Measurements from ENCODE around the gene PKD1.
"Not testable (repeated sequence)": the region's sequence is repeated elsewhere in the genome, so short reads cannot be mapped to it uniquely, and the experiment has no call there.

The PKD1 gene

GRCh38 chr16:2125609-2126008 lies 10.1 kb downstream of the PKD1 start:
- in situ Hi-C loops (cut with MboI; ENCODE audit: low pct_unique_long_range_greater_than_20kb, low sequenced_read_pairs, unreplicated experiment); DNase-seq (ENCODE audit: low spot score): not testable (repeated sequence)

- in situ Hi-C loops (cut with MboI; ENCODE audit: low pct_unique_long_range_greater_than_20kb, low sequenced_read_pairs, unreplicated experiment); DNase-seq (ENCODE audit: low spot score): not testable (repeated sequence)
These were observed 10.8 kb downstream of the PKD1 start for GRCh38 chr16:2124694-2125444.

GRCh38 chr16:2124377-2124693 lies 11.4 kb downstream of the PKD1 start:
- in situ Hi-C loops (cut with MboI; ENCODE audit: low pct_unique_long_range_greater_than_20kb, low sequenced_read_pairs, unreplicated experiment); DNase-seq (ENCODE audit: low spot score): not testable (repeated sequence)

- DNase-seq (ENCODE audit: low spot score); in situ Hi-C loops (cut with MboI; ENCODE audit: low pct_unique_long_range_greater_than_20kb, low sequenced_read_pairs, unreplicated experiment): not testable (repeated sequence)
These were observed 11.9 kb downstream of the PKD1 start for GRCh38 chr16:2123706-2124376.

GRCh38 chr16:2122934-2123683 lies 12.6 kb downstream of the PKD1 start:
- in situ Hi-C loops (cut with MboI; ENCODE audit: low pct_unique_long_range_greater_than_20kb, low sequenced_read_pairs, unreplicated experiment); DNase-seq (ENCODE audit: low spot score): not testable (repeated sequence)

- no peak for DNase-seq (ENCODE audit: low spot score)
- in situ Hi-C loops (cut with MboI; ENCODE audit: low pct_unique_long_range_greater_than_20kb, low sequenced_read_pairs, unreplicated experiment): no loop called here
- no peak for TF ChIP-seq CTCF (IDR thresholded peaks at IDR 0.05; ENCODE audit: extremely low read depth, insufficient read depth, missing control alignments)
These were observed 13.3 kb downstream of the PKD1 start for GRCh38 chr16:2122429-2122828.

GRCh38 chr16:2121853-2122252 lies 13.8 kb downstream of the PKD1 start:
- no peak for TF ChIP-seq CTCF (IDR thresholded peaks at IDR 0.05; ENCODE audit: extremely low read depth, insufficient read depth, missing control alignments)
- in situ Hi-C loops (cut with MboI; ENCODE audit: low pct_unique_long_range_greater_than_20kb, low sequenced_read_pairs, unreplicated experiment): no loop called here
- no peak for DNase-seq (ENCODE audit: low spot score)

- peak; percentile 33 for TF ChIP-seq CTCF (IDR thresholded peaks at IDR 0.05; ENCODE audit: extremely low read depth, insufficient read depth, missing control alignments)
- in situ Hi-C loops (cut with MboI; ENCODE audit: low pct_unique_long_range_greater_than_20kb, low sequenced_read_pairs, unreplicated experiment); DNase-seq (ENCODE audit: low spot score): not testable (repeated sequence)
These were observed 14.4 kb downstream of the PKD1 start for GRCh38 chr16:2121325-2121724.

GRCh38 chr16:2117960-2118722 lies 17.6 kb downstream of the PKD1 start:
- in situ Hi-C loops (cut with MboI; ENCODE audit: low pct_unique_long_range_greater_than_20kb, low sequenced_read_pairs, unreplicated experiment); DNase-seq (ENCODE audit: low spot score): not testable (repeated sequence)

- DNase-seq (ENCODE audit: low spot score); in situ Hi-C loops (cut with MboI; ENCODE audit: low pct_unique_long_range_greater_than_20kb, low sequenced_read_pairs, unreplicated experiment): not testable (repeated sequence)
These were observed 18.4 kb downstream of the PKD1 start for GRCh38 chr16:2117341-2117740.

- in situ Hi-C loops (cut with MboI; ENCODE audit: low pct_unique_long_range_greater_than_20kb, low sequenced_read_pairs, unreplicated experiment); DNase-seq (ENCODE audit: low spot score): not testable (repeated sequence)
These were observed 19.3 kb downstream of the PKD1 start for GRCh38 chr16:2116428-2116827.

All from GM13977 (cell line).